Lung (tissue), 12 donors: ENCODE data around the gene KCNIP4. TPM values are rescaled to one million over a fixed set of nuclear protein-coding genes. Genes with fewer than 3 reads are reported as not detected.
A peak's percentile ranks its signal among the peaks of the same experiment; 100 is the strongest.

Source experiments
- ATAC-seq: fragments of 200-7000 bp; cut with Tn5 transposase; one replicate; pipeline ENCODE4 v1.9.1; 2020; ENCODE audit warnings: moderate number of reproducible peaks; ENCODE audit not compliant: insufficient read depth, low FRiP score
- DNase-seq, 3 donors: peaks; one replicate each; pipeline ENCODE4 v3.0.0-alpha.2; 2013 to 2017
- H3K27ac ChIP-seq, 2 donors: one replicate each; pipeline ENCODE4 v1.5.1; 2013; ENCODE audit warnings: mild to moderate bottlenecking in 2 of 2, moderate library complexity in 2 of 2, control low read depth in 1 of 2, inconsistent platforms in 1 of 2, low read depth in 1 of 2, low read length in 1 of 2
- H3K27me3 ChIP-seq, 3 donors: one replicate each; pipeline ENCODE4 v1.5.1; 2013; ENCODE audit warnings: low read length in 2 of 3; ENCODE audit not compliant: control insufficient read depth in 3 of 3, insufficient read depth in 3 of 3
- H3K36me3 ChIP-seq, 4 donors: one replicate each; pipeline ENCODE4 v1.5.1; 2013; ENCODE audit warnings: low read length in 4 of 4, mild to moderate bottlenecking in 1 of 4, moderate library complexity in 1 of 4; ENCODE audit not compliant: control insufficient read depth in 4 of 4, insufficient read depth in 4 of 4
- H3K4me1 ChIP-seq, 5 donors: one replicate each; pipeline ENCODE4 v1.5.1; 2013; ENCODE audit warnings: low read length in 5 of 5, mild to moderate bottlenecking in 2 of 5, moderate library complexity in 1 of 5; ENCODE audit not compliant: control insufficient read depth in 5 of 5, insufficient read depth in 5 of 5
- H3K4me3 ChIP-seq: one replicate; pipeline ENCODE4 v1.5.1; 2013; ENCODE audit warnings: mild to moderate bottlenecking, control low read depth, moderate library complexity
- H3K9ac ChIP-seq, 2 donors: one replicate each; pipeline ENCODE4 v1.5.1; 2013; ENCODE audit warnings: low read length in 2 of 2, control low read depth in 1 of 2; ENCODE audit not compliant: insufficient read depth in 1 of 2
- H3K9me3 ChIP-seq, 4 donors: one replicate each; pipeline ENCODE4 v1.5.1; 2013; ENCODE audit warnings: low read length in 3 of 4, mild to moderate bottlenecking in 1 of 4, moderate library complexity in 1 of 4; ENCODE audit not compliant: control insufficient read depth in 4 of 4, insufficient read depth in 3 of 4
- CTCF ChIP-seq: IDR thresholded peaks from 2 replicates; pipeline ENCODE4 v1.5.1; 2012; ENCODE audit warnings: mild to moderate bottlenecking; ENCODE audit errors: control extremely low read depth, extremely low read depth
- WGBS, 2 donors: extraction: QIAGEN DNeasy Blood & Tissue Kit; methylation state at CpG; one replicate each; pipeline ENCODE4 v1.1.7; 2013; 5-methylcytosine and 5-hydroxymethylcytosine counted together
- polyA plus RNA-seq, 2 donors: library from polyadenylated mRNA; stranded (reverse); fragments of 200-250 nt; gene quantifications; one replicate each; pipeline ENCODE4 v1.2.1, GENCODE V29; 2013
- total RNA-seq, 2 donors: library from RNA; depleted of rRNA in 1 of 2; stranded (reverse); fragments of >200 nt in 1 of 2; gene quantifications; one replicate each; pipeline ENCODE4 v1.2.1, GENCODE V29; 2014 to 2021
- donor health status: control.
- donor health status: control.
- donor health status: Bipolar disorder and iron deficiency.
- donor health status: healthy.
- donor health status: DM: yes; HTN: yes; CAD: no.

Gene KCNIP4
- total and polyA plus RNA-seq, 4 donors, result 0.11 TPM; not detected in 3

- no peak for TF ChIP-seq CTCF
- H3K9me3 ChIP-seq, result no peaks in the 10 kb centered on the region
- no peak overlapping the region for H3K9ac ChIP-seq
- no peaks in the 10 kb centered on the region for H3K27me3 ChIP-seq
- no peaks in the 10 kb centered on the region for H3K36me3 ChIP-seq
- H3K27ac ChIP-seq, result no peak overlapping the region
- ATAC-seq, result no peak
- no peak overlapping the region for H3K4me3 ChIP-seq
- H3K4me1 ChIP-seq, result no peaks in the 10 kb centered on the region
- 78 to 81% methylated on average over 3 of the region's 3 CpGs for WGBS, 2 donors
- no peak for DNase-seq
These were observed 121.0 kb downstream of the KCNIP4 start for GRCh38 chr4:21827575-21827974.

- Histone ChIP-seq H3K27me3 (no peaks in the 10 kb centered on the region), H3K36me3 (no peaks in the 10 kb centered on the region), H3K4me1 (no peaks in the 10 kb centered on the region), H3K9ac (no peak overlapping the region), H3K4me3 (no peak overlapping the region), H3K27ac (no peak overlapping the region), H3K9me3 (no peaks in the 10 kb centered on the region)
- TF ChIP-seq CTCF, result no peak
- DNase-seq (no peak), ATAC-seq (no peak)
- 93 to 94% methylated on average over 4 of the region's 4 CpGs for WGBS, 2 donors
These were observed 122.5 kb downstream of the KCNIP4 start for GRCh38 chr4:21826071-21826470.

GRCh38 chr4:21819086-21819485 is 129.5 kb downstream of the KCNIP4 start:
- 47 to 52% methylated on average over 1 of the region's 1 CpG for WGBS, 2 donors
- peaks cover 0 to 6% (median 0%) of the 10 kb centered on the region in 5 donors for H3K4me1 ChIP-seq
- no peak for ATAC-seq

More at GRCh38 chr4:21819086-21819485, 129.5 kb downstream of the KCNIP4 start:
- TF ChIP-seq CTCF, result no peak
- no peaks in the 10 kb centered on the region for H3K36me3 ChIP-seq
- no peak overlapping the region for H3K9ac ChIP-seq
- H3K9me3 ChIP-seq, result peaks cover 0 to 9% (median 2%) of the 10 kb centered on the region in 4 donors
- peak; percentile 74 to 89 (median 85) for DNase-seq
- no peaks in the 10 kb centered on the region for H3K27me3 ChIP-seq
- no peak overlapping the region for H3K27ac ChIP-seq
- H3K4me3 ChIP-seq, result no peak overlapping the region
